Activated naive CD4-positive, alpha-beta T cell (primary cell): ENCODE measurements around the gene HLA-DQB1.
"Not testable (repeated sequence)": the region's sequence is repeated elsewhere in the genome, so short reads cannot be mapped to it uniquely, and the experiment has no call there.

Source experiments
- DNase-seq, 4 experiments: peaks; one replicate each; lab custom pipeline; 2025; lab: John Stamatoyannopoulos, UW

Gene HLA-DQB1

GRCh38 chr6:32666420-32667300, at the start of gene HLA-DQB1:
Gene HLA-DQB1 (minus strand): TSS chr6:32666657. CDS start chr6:32666607, 50 bp downstream.
- DNase-seq = peak in 1 of 4 experiments; percentile 19

DNA sequence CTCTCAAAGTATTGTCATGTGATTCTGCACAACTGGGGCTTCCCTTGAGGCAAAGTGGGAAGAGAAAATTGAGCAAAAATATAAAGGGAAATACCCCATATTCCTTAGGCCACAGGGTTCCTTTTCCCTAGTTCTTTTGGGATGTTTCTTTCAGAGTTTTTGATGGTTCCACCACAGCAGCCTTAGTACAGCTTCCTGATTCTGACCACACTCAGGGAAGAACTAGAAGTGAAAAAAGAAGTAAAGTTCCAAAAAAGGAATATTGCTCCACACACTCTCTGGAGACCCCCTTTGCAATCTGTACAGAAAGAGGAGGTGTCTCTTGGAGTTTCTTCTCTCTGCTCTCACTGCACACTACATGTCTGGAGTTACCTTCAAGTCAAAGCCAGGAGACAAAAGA, 46.8 kb upstream of the HLA-DQB1 start:
- DNase-seq = no peak

DNA sequence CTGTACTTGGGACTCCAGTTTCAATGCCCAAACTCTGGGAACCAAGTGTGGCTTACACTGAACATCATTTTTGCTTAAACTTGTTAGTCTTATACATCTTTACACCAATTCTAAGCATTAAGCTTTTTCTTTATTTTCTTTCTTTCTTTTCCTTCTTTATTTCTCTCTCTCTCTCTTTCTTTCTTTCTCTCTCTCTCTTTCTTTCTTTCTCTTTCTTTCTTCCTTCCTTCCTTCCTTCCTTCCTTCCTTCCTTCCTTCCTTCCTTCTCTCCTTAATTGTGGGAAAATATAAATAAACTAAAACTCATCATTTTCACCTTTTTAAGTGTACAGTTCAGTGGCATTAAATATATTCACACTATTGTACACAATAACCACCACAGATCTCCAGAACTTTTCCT, 43.2 kb upstream of the HLA-DQB1 start:
- DNase-seq = no peak

GRCh38 chr6:32705164-32705563, 38.7 kb upstream of the HLA-DQB1 start:
- DNase-seq = not testable (repeated sequence)

- DNase-seq = no peak
Observed at GRCh38 chr6:32703347-32703746, 36.9 kb upstream of the HLA-DQB1 start.

DNA sequence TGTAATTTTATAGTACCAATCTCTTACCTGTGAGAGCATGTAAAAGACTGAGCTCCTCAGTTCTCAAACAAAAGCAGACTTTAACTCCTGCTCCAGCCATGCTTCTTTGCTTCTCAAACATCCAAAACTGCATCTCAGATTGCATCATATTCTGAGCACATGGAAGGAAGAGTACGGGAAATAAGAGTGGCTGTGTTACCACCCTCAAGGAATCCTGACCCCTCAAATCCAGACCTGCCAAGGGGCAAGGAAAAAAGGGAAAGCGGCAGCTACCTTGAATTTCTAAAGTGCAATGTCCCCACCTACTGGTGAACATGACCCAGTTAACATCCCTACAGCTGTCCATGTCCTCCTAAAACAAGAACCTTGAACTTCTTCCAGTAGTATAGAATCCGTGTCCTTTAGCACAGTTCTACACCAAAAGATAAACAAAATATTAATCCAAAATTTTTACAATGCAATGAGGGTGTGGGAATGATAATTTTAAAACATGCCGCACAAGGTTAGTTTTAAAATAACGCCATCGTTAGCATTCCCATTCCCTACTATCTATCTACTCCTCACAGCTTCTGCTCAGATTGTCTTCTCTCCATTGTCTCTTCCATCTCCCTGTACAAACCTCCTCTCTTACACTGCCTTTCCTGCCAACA, 34.1 kb upstream of the HLA-DQB1 start:
- no peak for DNase-seq

GRCh38 chr6:32697031-32697430, 30.6 kb upstream of the HLA-DQB1 start:
- DNase-seq = no peak

- DNase-seq = peak in 1 of 4 experiments; percentile 26
Observed at GRCh38 chr6:32692019-32692418, 25.6 kb upstream of the HLA-DQB1 start.

DNA sequence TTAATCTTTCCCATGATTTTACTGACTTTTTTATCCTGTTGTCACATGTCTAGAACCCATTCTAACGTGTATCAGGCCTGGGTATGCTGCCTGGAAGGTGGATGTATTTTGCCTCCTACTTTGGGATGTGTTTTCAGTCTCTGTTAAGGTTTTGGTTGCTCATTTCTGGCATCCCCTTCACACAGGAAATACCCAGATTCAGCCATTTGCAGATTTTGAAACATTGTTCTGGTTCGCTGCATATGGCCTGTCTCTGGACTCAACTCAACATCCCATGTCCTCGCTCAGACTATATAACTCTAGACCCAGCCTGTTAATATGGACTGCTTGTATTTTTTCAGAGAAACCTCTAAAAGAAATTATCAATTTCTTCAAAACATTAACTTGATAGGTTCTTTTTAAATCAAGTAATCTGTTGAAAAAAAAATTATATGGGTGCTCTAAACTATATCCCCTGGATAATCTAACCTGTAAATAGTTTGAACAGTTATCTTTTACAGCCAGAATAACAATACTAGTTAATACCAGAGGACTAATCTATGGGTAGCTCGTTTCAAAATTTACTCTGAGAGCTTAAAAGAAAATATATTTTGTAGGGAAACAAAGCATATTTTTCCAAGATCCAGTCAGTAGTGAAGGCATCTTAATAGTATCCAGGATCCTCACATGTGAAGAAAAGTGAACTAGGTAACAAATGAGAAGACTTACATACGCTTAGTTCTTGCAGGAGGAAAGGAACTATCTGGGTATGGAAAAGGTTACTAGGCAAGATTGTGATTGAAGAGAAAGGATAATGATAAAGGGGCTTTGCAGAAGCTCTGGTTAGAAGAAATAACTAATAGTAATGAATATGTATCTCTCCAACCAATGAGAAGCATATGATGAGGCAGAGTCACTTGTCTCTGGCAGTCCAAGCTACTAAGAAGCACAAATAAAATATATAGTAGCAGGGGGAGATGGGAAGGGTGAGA, 23.4 kb upstream of the HLA-DQB1 start:
- no peak for DNase-seq

GRCh38 chr6:32685603-32686002, 19.1 kb upstream of the HLA-DQB1 start:
- DNase-seq = no peak

- no peak for DNase-seq
Observed at GRCh38 chr6:32684246-32684645, 17.8 kb upstream of the HLA-DQB1 start.

GRCh38 chr6:32680055-32680454, 13.6 kb upstream of the HLA-DQB1 start:
- no peak for DNase-seq

GRCh38 chr6:32679492-32679891, 13.0 kb upstream of the HLA-DQB1 start:
- no peak for DNase-seq

DNA sequence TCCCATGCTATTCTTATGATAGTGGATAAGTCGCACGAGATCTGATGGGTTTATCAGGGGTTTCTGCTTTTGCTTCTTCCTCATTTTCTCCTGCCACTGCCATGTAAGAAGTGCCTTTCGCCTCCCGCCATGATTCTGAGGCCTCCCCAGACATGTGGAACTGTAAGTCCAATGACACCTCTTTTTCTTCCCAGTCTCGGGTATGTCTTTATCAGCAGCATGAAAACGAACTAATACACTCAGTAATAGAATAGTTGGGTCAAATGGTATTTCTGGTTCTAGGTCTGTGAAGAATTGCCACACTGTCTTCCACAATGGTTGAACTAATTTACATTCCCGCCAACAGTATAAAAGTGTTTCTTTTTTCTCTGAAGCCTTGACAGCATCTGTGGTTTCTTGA, 7.7 kb upstream of the HLA-DQB1 start:
- DNase-seq = not testable (repeated sequence)

DNA sequence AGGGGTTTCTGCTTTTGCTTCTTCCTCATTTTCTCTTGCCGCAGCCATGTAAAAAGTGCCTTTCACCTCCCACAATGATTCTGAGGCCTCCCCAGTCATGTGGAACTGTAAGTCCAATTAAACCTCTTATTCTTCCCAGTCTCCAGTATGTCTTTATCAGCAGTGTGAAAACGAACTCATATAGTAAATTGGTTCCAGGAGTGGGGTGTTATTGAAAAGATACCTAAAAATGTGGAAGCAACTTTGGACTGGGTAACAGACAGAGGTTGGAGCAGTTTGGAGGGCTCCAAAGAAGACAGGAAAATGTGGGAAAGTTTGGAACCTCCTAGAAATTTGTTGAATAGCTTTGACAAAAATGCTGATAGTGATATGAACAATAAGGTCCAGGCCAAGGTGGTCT, 5.5 kb upstream of the HLA-DQB1 start:
- not testable (repeated sequence) for DNase-seq

GRCh38 chr6:32669893-32670292, 3.4 kb upstream of the HLA-DQB1 start:
- DNase-seq = no peak

DNA sequence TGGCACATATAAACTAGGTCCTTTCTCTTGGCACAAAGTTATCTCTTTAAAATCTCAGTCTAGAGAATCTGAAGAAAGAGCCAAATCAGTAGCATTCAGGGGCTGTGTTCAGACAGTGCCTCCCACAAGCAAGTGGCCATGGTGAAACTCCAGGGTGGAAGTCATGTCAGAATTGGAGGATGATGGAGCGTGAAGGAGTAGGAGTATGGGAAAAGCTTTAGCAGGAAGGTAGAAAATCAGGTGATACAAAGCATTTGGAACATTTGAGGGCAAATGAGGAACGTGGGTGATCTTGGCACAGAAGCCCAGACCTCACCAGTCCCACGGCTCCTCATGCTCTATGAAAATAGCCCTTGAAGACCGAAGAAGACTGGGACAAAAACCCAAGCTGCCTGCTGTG, 2.8 kb upstream of the HLA-DQB1 start:
- no peak for DNase-seq

- DNase-seq = peak in 1 of 4 experiments; percentile 12
Observed at GRCh38 chr6:32668226-32668747, 1.8 kb upstream of the HLA-DQB1 start.

GRCh38 chr6:32665661-32666060, 796 bp downstream of the HLA-DQB1 start:
- DNase-seq = no peak

DNA sequence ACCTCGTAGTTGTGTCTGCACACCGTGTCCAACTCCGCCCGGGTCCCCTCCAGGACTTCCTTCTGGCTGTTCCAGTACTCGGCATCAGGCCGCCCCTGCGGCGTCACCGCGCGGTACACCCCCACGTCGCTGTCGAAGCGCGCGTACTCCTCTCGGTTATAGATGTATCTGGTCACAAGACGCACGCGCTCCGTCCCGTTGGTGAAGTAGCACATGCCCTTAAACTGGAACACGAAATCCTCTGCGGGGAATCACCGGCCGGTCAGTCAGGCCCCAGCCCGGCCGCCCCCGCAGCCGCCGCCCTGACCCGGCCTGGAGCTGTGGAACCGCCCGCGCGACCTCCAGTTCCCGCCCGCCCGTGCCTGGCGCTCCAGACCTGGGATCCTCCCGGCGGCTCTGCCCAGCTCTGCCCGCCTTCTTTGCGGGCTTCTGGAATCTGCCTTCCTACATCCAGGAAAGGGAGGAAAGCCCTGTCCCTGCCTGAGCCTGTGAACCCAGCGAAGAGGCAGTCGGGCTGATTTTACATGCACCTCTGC, 1.6 kb downstream of the HLA-DQB1 start:
- peak in 2 of 4 experiments; percentile 11 to 12 for DNase-seq

DNA sequence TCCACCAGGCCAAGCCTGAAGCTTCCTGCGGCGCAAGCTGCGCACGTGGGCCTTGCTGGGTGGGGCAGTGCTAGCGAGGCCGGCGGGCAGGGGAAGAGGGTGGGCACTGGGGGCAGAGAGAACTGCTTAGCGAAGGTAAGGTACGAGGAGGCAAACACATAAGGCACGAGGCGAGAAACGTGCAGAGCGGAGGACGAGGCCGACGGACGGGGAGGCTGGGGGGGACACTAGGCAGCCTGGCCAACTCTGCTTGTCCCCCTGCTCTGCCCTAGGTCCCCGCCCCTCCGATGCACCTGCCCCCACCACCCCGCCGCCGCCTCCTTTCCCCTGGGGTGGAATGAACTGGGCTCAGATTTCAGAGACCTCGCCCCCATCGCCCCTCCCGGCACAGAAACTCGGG, 2.1 kb downstream of the HLA-DQB1 start:
- no peak for DNase-seq

GRCh38 chr6:32662836-32663235, 3.6 kb downstream of the HLA-DQB1 start:
- DNase-seq = no peak
